ENCODE measurements around the gene DHX16.

DHX16 gene

DNA sequence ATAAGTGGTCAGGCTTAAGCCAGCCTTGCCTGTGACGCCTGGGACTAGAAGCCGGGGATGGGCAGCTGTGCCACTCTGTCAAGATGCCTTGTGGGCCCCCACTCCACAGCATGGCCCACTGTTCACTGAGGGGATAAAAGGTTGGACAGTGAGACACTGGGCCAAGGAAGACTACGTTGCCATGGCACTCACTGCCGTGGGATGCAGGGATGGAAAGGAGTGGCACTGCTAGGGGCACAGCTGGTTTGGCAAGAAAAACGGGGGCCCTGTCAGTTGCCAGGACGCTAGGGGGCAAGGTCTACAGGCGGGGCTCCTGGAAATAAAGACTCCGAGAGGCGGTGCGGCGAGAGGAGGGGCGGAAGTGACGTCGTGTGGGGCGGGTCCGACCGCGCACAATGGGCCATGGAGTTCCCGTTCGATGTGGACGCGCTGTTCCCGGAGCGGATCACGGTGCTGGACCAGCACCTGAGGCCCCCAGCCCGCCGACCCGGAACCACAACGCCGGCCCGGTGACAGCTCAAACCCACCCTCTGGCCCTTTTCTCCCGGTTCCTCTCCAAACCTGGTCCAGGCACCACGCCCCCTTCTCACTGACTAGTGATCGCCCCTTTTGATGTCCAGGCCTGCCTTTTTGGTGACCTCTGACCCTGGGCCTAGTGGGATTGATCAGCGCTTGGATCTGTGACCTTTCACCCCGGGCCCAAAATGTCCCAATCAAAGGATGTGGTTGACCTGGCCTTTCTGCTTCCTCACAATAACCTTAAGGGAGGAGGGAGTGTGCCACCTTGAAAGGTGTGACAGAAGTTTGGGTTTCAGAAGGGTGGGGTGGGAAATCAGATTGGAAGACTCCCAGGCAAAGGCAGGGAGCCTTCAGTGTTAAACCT is 46.1 kb downstream of the DHX16 start, which contains the start of gene ATAT1:
ATAT1 (plus strand) TSS at position 391 of the 883 bp plus-strand sequence.
- FAIRE-seq = no peak

GRCh38 chr6:30625511-30625910 is 47.3 kb downstream of the DHX16 start:
- no peak for FAIRE-seq

GRCh38 chr6:30619561-30619960 is 53.2 kb downstream of the DHX16 start:
- FAIRE-seq = no peak

- FAIRE-seq = no peak
These were observed 54.5 kb downstream of the DHX16 start for GRCh38 chr6:30618270-30618797.

GRCh38 chr6:30617565-30618269 is 55.1 kb downstream of the DHX16 start, which contains the start of gene MRPS18B:
TSS of gene MRPS18B (plus strand) at chr6:30617840. CDS start at chr6:30617866, 26 bp downstream.
- FAIRE-seq = peak; percentile 93

GRCh38 chr6:30616811-30617564 is 55.8 kb downstream of the DHX16 start, which contains the start of gene PPP1R10:
TSS of gene PPP1R10 (minus strand) at chr6:30617243. CDS start at chr6:30609944, 7,299 bp downstream.
- FAIRE-seq = no peak

GRCh38 chr6:30615958-30616810 is 56.6 kb downstream of the DHX16 start:
- no peak for FAIRE-seq

DNA sequence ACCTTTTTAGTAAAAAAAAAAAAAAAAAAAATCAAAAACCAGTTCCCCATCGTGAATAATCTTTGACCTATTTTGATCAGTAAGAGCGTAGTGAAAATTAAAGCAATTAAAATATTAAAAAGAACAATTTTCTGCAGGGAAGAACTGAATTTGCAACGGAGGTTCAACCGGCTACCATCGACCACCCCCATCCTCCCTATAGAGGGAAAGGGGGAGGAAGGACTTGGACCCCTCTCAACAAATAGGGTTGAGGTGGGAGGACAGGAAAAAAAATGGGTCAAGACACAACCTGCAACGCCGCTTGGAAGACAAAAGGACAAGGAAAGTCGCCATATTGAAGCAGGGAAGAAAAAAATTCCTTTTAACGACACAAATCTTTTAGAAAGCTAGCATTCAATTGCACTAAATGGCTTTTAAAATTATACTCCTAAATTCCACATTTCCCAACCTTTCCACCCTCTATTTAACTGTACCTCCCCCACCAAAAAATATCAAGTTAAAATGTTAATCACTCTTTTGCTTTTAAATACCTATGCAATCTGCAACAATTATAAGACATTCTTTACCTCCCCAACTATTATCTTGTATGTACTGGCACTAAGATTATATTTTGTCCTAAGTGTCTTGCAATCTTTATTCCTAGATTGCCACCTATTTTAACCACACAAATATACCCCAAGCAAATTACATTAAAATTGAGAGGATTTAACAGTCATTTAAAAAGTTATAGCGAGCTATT is 57.4 kb downstream of the DHX16 start:
- FAIRE-seq = peak; percentile 73

GRCh38 chr6:30614843-30615218 is 58.0 kb downstream of the DHX16 start:
- FAIRE-seq = peak; percentile 80

DNA sequence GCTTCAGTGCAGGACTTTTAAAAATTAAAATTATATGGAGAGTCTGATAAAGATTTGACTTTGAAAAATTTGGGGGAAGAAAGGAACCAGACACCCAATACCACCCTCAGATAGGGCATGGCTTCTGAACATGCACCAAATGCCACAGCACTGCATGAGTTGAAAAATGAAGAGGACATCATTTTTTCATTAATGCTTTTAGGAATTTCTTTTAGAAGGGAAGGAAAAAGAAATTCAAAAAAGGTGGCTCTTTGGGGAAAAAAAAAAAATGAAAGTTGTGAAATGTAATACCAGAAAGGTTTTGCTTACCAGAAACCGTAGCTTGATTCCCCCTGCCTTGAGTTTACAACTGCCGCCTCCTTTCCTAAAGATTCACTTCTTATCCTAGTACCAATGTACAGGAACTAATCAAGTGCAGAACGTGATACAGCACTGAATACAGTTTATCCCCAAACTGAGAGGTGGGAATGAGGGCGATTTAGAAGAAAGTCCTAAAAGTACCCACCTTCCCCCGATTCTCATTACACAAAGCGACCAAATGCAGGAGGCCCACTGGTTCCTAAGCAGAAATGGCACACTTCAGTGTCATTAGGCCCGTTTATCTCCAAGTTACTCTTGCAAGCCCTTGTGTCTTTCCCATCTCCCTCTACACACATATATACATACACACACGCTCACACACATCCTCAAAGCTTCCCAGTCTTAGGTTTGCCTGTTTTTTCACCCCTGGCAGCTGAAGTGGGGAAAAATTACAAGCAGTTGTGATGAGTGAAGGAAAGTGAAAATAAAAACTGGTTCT is 58.6 kb downstream of the DHX16 start:
- no peak for FAIRE-seq

DNA sequence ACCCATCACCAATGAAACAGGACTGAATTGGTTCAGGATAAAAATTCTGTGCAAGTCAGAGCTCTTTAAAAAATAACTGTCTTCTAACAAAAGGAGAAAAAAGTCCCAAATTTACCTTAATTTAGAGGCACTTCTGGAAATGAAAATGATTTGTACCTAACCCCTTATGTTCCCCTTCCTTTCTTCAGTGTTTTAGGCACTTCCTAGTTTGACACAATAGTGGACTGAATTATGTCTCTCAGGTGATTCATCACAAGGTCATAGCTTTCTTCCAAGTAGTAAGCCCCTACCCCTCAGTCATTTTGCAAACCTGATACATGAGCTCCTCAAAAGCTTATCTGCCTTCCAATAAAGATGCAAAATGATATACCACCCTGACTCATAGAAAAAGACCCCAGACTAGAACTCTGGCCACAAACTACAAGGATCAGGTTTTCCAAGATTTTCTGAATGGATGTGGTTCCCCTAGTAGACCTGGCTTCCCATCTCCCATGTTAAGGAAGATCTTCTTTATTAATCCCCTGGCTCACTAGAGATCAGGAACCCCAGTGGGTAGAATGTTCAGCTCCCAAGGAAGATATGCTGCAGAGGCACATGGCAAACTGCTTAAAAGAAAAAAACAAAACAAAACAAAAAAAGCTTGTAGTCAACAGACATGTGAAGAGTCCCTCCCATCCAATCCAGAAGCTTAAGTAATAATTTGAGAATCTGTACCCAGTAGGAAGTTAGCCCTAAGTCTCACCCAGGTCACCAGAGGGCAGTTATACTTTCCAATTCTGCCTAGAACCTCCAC is 59.4 kb downstream of the DHX16 start:
- FAIRE-seq = no peak

DNA sequence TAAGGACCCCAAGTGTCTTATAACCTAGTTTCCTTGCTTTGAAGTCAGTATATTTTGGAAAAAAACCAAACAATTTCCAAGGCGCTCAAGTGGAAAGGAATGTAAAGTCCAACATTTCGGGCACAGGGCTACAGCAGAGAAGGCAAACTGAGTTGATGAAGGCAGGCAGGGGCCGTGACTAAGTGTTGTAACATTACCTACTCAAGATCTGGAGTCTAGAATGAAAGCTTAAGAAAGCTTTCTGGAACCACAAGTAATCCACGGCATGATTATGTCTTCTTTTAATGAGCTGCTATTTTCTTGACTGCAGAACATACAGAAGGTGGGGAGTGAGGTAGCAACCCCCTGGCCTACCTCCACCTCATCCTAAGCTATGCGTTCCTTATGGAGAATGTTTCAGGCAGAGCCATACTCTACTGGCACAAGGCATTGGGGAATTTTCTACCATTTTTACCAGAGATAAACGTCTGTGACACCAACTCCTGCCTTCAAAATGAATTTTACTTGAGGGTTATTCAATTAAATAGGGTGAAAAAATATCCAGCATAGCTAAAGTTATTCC is 60.0 kb downstream of the DHX16 start:
- no peak for FAIRE-seq

DNA sequence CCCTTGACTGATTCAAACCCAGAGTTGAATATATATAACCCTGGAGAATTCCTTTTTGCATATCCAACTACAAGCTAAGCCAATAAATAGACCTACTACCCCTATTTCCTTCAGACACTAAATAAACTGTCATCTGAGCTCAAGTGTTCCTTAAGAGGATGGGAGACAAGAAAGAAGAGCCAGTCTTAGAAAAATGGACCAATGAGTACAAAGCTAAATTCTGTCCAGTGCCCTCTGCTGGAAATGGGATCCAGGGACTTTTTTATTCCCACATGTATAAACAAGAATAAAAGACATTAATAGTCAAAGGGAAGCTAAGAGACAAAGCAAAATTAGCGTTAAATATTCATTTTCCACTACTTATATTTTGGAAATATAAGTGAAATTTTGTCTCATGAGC is 60.6 kb downstream of the DHX16 start:
- no peak for FAIRE-seq

DNA sequence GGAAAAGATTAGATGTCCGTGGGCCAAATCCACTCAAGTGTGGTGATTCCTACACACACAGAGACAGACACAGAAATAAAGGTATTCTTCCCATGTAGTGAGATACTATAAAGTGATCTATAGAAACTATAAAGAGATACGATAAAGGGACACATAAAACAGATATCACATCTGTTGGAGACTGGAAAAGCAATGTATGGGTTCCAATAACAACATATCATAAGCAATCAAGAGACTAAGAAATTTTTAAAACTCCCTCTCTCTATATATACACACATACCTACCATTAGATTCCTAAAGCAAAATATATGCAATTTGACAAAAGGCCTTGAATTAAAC is 61.0 kb downstream of the DHX16 start:
- FAIRE-seq = no peak

GRCh38 chr6:30611150-30611855 is 61.5 kb downstream of the DHX16 start:
- FAIRE-seq = no peak

DNA sequence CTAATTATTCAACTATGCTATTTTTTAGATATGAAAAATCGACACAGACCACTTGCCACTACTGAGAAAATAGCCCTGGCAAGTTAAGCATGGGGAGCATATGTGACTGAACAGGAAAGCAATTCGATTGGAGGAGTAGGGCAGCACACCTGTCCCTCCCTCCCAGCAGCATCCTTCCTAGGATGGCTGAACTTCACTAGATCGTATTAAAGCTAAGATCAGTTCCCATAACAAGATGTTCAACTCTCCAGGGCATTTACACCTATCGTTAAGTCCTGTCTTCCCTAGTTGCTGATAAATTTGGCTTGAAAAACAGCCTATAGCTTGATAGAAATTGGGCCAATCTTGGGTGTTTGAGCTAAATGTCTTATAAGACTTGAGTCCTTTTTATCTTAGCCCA is 62.7 kb downstream of the DHX16 start:
- FAIRE-seq = no peak

DNA sequence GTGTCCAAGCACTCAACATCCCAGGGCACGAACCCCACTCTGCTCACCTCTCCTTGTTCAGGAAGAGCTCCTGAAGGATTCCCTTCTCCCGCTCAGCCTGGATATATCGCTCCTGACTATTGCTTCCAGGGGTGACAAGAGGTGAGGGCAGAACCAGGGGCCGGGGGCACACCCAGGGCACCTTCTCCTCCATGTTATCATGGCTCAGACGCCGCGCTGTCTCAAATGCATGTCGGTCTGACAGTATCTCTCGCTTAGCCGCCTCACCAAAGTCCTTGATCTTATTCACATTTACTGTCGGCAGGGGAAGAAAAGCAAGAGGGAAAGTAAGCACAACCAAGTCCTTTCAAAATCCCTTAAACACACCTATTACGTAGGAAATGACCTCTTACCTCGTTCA is 68.8 kb downstream of the DHX16 start:
- no peak for FAIRE-seq
